Activated CD4-positive, alpha-beta T cell treated with anti-CD3 and anti-CD28 coated beads for 36 hours (primary cell): ENCODE measurements around the gene TLK1. TPM values are rescaled to one million over a fixed set of nuclear protein-coding genes. Genes with fewer than 3 reads are reported as not detected.

Source experiments
- ATAC-seq: fragments of 200-7000 bp; cut with Tn5 transposase; one replicate; pipeline ENCODE4 v1.10.0; 2021; ENCODE audit warnings: mild to moderate bottlenecking, moderate library complexity
- CTCF ChIA-PET: fragments of 350-600 bp; sonication (Branson Sonifier 250); formaldehyde crosslinking; loops from one replicate; lab custom pipeline; 2021; ENCODE audit warnings: antibody characterized with exemption; lab: Charles Lee
- POLR2A ChIA-PET: fragments of 350-600 bp; sonication (Branson Sonifier 250); formaldehyde crosslinking; loops from one replicate; lab custom pipeline; 2021; ENCODE audit warnings: antibody characterized with exemption, inconsistent platforms; lab: Charles Lee
- DNase-seq: peaks from one replicate; pipeline ENCODE4 v3.0.0-alpha.2; 2020
- H3K27ac Mint-ChIP-seq: one replicate; pipeline ENCODE4 v1.8.0; 2021; ENCODE audit warnings: mixed read lengths
- H3K27me3 Mint-ChIP-seq: one replicate; pipeline ENCODE4 v1.8.0; 2021; ENCODE audit warnings: mixed read lengths
- H3K36me3 Mint-ChIP-seq: one replicate; pipeline ENCODE4 v1.8.0; 2021; ENCODE audit warnings: low read depth, mixed read lengths
- H3K4me1 Mint-ChIP-seq: one replicate; pipeline ENCODE4 v1.8.0; 2021; ENCODE audit warnings: mixed read lengths
- H3K4me3 Mint-ChIP-seq: one replicate; pipeline ENCODE4 v1.8.0; 2021; ENCODE audit warnings: mild to moderate bottlenecking, moderate library complexity, mixed read lengths
- H3K9me3 Mint-ChIP-seq: one replicate; pipeline ENCODE4 v1.8.0; 2021; ENCODE audit warnings: low read depth, mixed read lengths
- intact Hi-C, 2 experiments: fragments of 100-400 bp; cut with DNase I in 1 of 2; cut with micrococcal nuclease in 1 of 2; formaldehyde crosslinking; loops; one replicate each; pipeline versions ENCODE4 v1.14.2 to v1.15.1; 2022 to 2024; cut with DNase I, micrococcal nuclease
- total RNA-seq, 2 experiments: library from RNA; stranded (reverse); gene quantifications; one replicate each; pipeline ENCODE4 v1.2.3, GENCODE V29; 2021

Gene TLK1
- total RNA-seq, 2 experiments from 2014 or later: 71.8 to 83.7 TPM

DNA sequence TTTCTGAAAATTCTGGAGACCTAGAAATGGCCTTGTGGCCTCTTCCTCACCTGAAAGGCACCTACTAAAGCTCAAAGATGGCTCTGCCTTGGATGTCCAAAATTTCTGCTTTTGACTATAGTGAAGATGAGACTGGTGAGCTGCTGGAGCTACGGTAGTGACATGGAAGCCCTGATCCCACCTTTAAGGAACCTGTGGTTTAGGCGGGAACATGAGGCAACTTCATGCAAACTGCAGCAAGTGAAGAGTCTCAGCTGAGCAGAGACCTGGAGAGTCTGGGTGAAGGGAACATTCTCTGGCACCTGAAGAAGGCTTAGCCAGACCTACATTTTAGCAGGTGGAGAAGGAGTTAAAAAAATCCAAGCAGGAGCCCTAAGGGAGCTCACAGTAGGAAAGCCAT is 191.7 kb downstream of the TLK1 start:
- Mint-ChIP-seq H3K4me3 (no peak overlapping the region), H3K4me1 (peaks cover 4% of the 10 kb centered on the region), H3K36me3 (peaks cover 31% of the 10 kb centered on the region), H3K9me3 (no peaks in the 10 kb centered on the region), H3K27ac (no peak overlapping the region), H3K27me3 (no peaks in the 10 kb centered on the region)
- ChIA-PET CTCF (interaction anchor here (0.8 to 1.1 kb wide), 2 partner anchors 12 to 40 kb away, joined by 3 to 4 read pairs; partner anchors contain the start of gene GORASP2), POLR2A (interaction anchor here (0.6 kb wide), 1 partner anchor 36 kb away, joined by 6 read pairs; no protein-coding TSS in a partner anchor)
- no peak for DNase-seq
- intact Hi-C loops: no loop called here
- no peak for ATAC-seq

DNA sequence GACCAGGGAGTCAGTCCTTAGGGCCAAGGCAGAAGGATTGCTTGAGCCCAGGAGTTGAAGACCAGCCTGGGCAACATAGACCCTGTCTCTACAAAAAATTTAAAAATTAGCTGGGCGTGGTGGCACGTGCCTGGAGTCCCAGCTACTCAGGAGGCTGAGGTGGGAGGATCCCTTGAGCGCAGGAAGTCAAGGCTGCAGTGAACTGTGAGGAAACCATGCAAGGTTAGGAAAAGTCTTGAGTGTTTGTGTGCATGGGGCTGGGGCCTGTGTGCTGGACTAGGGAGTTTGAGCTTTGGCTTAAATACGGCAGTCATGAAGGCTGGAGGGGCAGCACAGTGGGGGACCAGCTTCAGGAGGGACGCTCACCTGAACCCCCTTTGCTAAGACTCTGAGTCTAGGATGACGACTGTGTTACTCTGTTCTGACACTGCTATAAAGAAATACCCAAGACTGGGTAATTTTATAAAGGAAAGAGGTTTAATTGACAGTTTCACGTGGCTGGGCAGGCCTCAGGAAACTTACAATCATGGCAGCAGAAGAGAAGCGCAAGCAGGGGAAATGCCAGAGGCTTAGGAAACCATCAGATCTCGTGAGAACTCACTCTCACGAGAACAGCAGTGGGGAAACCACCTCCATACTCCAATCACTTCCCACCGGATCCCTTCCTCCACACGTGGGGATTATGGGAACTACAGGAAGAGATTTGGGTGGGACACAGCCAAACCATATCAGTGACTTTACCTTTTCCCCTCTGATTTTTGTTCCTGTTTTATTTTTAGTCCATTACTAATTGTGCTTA is 192.3 kb downstream of the TLK1 start:
- Mint-ChIP-seq H3K4me3 (no peak overlapping the region), H3K9me3 (no peaks in the 10 kb centered on the region), H3K27ac (peak overlapping the region; percentile 56), H3K27me3 (no peaks in the 10 kb centered on the region), H3K4me1 (peaks cover 3% of the 10 kb centered on the region), H3K36me3 (peaks cover 36% of the 10 kb centered on the region)
- no peak for ATAC-seq
- DNase-seq: no peak
- ChIA-PET POLR2A (interaction anchor here (0.6 kb wide), 1 partner anchor 36 kb away, joined by 6 read pairs; no protein-coding TSS in a partner anchor), CTCF (interaction anchor here (0.8 to 1.6 kb wide), 3 partner anchors 12 to 49 kb away, joined by 3 to 4 read pairs (median 3); partner anchors contain the start of gene GORASP2)
- intact Hi-C loops: loop anchor here in 1 of 2 experiments (1.0 kb wide), 1 partner anchor 193 kb away; no protein-coding TSS in a partner anchor

DNA sequence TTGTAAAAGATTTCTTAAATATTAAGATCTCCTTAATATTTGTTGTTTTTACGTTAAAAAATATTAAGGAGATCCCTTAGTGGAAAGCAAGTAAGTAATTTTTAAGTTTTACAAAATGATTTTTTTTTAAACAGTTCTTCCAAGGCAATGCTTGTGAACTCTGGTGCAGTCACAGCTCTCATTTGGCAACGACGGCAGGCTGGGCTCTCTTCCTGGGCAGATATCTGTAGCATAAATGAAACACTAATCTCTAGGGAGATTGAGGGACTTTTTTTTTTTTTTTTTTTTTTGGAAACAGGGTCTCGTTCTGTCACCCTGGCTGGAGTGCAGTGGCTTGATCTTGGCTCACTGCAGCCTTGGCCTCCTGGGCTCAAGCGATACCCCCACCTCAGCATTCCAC is 193.1 kb downstream of the TLK1 start:
- H3K9me3 Mint-ChIP-seq: no peaks in the 10 kb centered on the region
- peaks cover 3% of the 10 kb centered on the region for H3K4me1 Mint-ChIP-seq
- ChIA-PET POLR2A (no interaction called here), CTCF (interaction anchor here (0.7 to 1.6 kb wide), 5 partner anchors 17 to 449 kb away, joined by 3 read pairs; no protein-coding TSS in a partner anchor)
- H3K4me3 Mint-ChIP-seq: no peak overlapping the region
- DNase-seq (no peak), ATAC-seq (no peak)
- H3K27me3 Mint-ChIP-seq: no peaks in the 10 kb centered on the region
- peaks cover 41% of the 10 kb centered on the region for H3K36me3 Mint-ChIP-seq
- H3K27ac Mint-ChIP-seq: no peak overlapping the region
- intact Hi-C loops: no loop called here

DNA sequence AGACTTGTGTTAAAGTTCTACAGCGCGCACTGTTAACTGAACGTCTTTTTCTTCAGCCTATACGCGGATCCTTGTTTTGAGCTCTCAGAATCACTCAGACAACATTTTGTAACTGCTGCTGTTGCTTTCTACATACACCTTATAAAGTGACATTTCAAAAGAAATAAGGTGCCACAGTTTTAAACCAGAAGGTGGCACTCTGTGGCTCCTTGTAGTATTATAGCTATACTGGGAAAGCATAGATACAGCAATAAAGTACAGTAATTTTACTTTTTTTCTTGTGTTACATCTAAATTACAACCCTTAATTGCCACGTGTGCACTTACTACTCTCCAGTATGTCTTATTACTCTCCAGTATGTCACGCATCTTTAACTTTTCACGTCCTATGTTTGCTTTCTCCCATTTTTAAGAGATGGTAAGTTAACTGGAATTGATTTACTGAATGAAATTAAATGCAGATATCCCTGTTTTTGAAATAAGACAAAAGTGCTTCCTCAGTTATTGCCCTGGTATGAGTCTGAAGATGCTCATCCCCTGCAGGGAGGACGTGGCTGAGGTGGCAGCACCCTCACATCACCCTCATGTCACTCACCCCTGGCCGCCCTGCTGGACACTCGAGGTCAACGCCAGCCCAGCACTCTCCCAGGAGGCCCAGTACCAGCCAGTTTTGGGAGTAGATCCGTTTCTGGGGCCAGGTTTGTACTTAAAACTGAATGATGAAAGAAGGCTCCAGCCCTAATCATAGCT is 193.9 kb downstream of the TLK1 start:
- Mint-ChIP-seq H3K4me1 (no peaks in the 10 kb centered on the region), H3K36me3 (peaks cover 46% of the 10 kb centered on the region), H3K27ac (no peak overlapping the region), H3K27me3 (no peaks in the 10 kb centered on the region), H3K9me3 (no peaks in the 10 kb centered on the region), H3K4me3 (no peak overlapping the region)
- intact Hi-C loops: no loop called here
- POLR2A ChIA-PET: no interaction called here
- DNase-seq (peak; percentile 30), ATAC-seq (peak; percentile 56)
- CTCF ChIA-PET: interaction anchor here (0.6 to 1.6 kb wide), 7 partner anchors 12 to 449 kb away, joined by 3 to 4 read pairs (median 3); no protein-coding TSS in a partner anchor

DNA sequence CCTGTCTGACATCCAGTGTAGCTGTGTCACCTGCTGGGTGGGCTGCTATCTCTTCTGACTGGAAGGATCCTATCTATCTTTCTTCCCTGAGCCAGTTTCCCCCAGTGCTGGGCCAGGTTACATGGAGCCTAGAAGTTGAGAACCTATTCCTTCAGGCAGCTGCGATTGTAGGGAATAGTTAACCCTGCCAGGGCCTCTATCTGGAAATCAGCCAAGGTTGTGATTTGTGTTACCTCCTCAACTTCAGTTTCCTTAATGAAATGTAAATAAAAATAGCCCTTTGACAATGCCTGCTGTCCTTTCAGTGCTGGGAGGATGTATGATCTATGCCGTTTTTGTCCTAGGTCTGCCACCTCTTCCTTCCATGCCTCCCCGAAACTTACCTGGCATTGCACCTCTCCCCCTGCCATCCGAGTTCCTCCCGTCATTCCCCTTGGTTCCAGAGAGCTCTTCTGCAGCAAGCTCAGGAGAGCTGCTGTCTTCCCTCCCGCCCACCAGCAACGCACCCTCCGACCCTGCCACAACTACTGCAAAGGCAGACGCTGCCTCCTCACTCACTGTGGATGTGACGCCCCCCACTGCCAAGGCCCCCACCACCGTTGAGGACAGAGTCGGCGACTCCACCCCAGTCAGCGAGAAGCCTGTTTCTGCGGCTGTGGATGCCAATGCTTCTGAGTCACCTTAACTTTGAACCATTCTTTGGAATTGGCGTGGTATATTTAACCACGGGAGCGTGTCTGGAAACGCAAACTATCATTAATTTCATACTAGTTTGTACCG is 195.1 kb downstream of the TLK1 start:
- H3K4me3 Mint-ChIP-seq: no peak overlapping the region
- CTCF ChIA-PET: interaction anchor here (0.5 to 2.9 kb wide), 4 partner anchors 8 to 142 kb away, joined by 3 to 10 read pairs (median 3); no protein-coding TSS in a partner anchor
- no peaks in the 10 kb centered on the region for H3K4me1 Mint-ChIP-seq
- DNase-seq (no peak), ATAC-seq (no peak)
- peaks cover 48% of the 10 kb centered on the region for H3K36me3 Mint-ChIP-seq
- intact Hi-C loops: no loop called here
- POLR2A ChIA-PET: no interaction called here
- H3K27ac Mint-ChIP-seq: no peak overlapping the region
- no peaks in the 10 kb centered on the region for H3K27me3 Mint-ChIP-seq
- H3K9me3 Mint-ChIP-seq: no peaks in the 10 kb centered on the region

DNA sequence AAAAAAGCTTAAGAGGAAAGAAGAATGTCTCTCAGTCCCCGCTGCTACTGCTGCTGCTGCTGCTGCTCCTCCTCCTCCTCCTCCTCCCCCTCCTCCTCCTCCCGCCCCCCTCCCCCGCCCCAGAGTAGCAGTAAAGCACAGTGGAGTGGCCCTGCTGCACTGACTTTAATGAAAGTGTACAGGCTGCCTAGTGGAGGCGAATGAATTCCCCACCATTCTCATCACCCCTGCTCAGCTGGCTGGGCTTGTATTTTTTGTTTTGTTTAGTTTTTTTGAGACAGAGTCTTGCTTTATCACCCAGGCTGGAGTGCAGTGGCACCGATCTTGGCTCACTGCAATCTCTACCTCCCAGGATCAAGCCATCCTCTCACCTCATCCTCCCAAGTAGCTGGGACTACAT is 197.3 kb downstream of the TLK1 start:
- ATAC-seq (no peak), DNase-seq (no peak)
- POLR2A ChIA-PET: no interaction called here
- CTCF ChIA-PET: interaction anchor here (0.7 to 2.9 kb wide), 3 partner anchors 10 to 260 kb away, joined by 3 to 10 read pairs (median 4); no protein-coding TSS in a partner anchor
- Mint-ChIP-seq H3K4me1 (no peaks in the 10 kb centered on the region), H3K36me3 (peaks cover 54% of the 10 kb centered on the region), H3K9me3 (no peaks in the 10 kb centered on the region), H3K27me3 (no peaks in the 10 kb centered on the region), H3K4me3 (no peak overlapping the region), H3K27ac (no peak overlapping the region)
- intact Hi-C loops: no loop called here

DNA sequence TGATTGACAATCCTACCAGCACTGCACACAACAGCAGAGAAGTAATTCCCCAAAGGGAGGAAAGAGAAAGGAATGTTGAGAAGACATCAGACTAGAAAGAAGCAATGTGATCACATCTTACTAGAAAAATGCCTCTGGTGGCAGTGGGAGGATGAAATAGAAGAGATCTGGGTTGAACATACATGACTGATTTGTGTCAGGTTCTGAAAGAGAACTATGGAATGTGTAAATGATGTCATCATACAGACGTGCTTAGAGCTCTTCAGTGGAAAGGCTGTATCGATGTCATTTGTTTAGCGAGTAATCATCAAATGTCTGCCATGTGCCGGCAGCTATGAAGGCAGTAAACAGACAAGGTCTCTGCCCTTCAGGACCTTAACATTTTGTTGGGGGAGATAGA is 206.8 kb downstream of the TLK1 start:
- intact Hi-C loops: no loop called here
- Mint-ChIP-seq H3K36me3 (peaks cover 62% of the 10 kb centered on the region), H3K4me3 (no peak overlapping the region), H3K9me3 (no peaks in the 10 kb centered on the region), H3K4me1 (peaks cover 3% of the 10 kb centered on the region), H3K27ac (no peak overlapping the region), H3K27me3 (no peaks in the 10 kb centered on the region)
- no peak for DNase-seq
- ChIA-PET POLR2A (no interaction called here), CTCF (interaction anchor here (0.7 to 1.1 kb wide), 2 partner anchors 13 to 1191 kb away, joined by 3 read pairs; no protein-coding TSS in a partner anchor)
- peak; percentile 36 for ATAC-seq

DNA sequence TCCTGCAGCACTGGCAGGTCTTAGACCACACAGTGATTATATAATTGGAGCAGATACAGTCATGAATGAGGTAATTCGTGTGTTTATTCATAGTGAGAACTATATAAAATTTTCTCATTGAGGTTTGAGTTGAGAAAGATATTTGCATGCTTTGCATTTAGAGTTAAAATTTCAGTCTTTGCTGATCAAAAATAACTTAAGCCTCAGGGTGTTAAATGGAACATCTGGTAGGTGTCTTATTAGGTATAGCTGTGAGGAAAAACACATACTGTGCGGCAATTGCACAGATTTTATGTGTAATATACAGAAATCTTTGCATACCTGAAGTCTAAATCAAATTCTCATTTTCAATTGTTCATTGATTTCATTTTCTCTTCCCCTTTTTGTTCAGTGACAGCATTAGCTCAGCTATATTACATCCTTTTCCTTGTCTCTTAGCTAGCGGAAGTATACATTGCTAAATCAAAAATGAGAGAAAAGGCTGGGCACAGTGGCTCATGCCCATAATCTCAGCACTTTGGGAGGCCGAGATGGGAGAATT is 210.4 kb downstream of the TLK1 start:
- Mint-ChIP-seq H3K27me3 (no peaks in the 10 kb centered on the region), H3K9me3 (no peaks in the 10 kb centered on the region), H3K4me1 (peaks cover 5% of the 10 kb centered on the region), H3K27ac (peak overlapping the region; percentile 48), H3K4me3 (no peak overlapping the region), H3K36me3 (peaks cover 51% of the 10 kb centered on the region)
- intact Hi-C loops: no loop called here
- ATAC-seq (no peak), DNase-seq (no peak)
- ChIA-PET CTCF (interaction anchor here (1.9 to 2.3 kb wide), 2 partner anchors 20 to 22 kb away, joined by 7 read pairs; no protein-coding TSS in a partner anchor), POLR2A (no interaction called here)

DNA sequence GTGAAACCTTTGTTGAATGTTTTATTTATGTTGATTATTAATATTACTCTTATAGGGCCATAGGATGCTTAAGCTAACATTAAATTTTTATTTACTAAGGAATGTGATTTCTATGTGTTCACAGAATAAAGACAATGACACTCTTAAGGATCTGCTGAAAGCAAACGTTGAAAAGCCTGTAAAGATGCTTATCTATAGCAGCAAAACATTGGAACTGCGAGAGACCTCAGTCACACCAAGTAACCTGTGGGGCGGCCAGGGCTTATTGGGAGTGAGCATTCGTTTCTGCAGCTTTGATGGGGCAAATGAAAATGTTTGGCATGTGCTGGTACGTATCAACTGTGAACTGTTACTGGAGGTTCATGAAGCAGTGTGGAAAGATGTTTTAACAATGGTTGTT is 211.3 kb downstream of the TLK1 start:
- intact Hi-C loops: no loop called here
- peaks cover 11% of the 10 kb centered on the region for H3K4me1 Mint-ChIP-seq
- POLR2A ChIA-PET: no interaction called here
- DNase-seq: no peak
- H3K4me3 Mint-ChIP-seq: no peak overlapping the region
- H3K9me3 Mint-ChIP-seq: no peaks in the 10 kb centered on the region
- CTCF ChIA-PET: interaction anchor here (0.9 to 2.3 kb wide), 2 partner anchors 13 to 23 kb away, joined by 5 to 7 read pairs; no protein-coding TSS in a partner anchor
- H3K27ac Mint-ChIP-seq: no peak overlapping the region
- H3K27me3 Mint-ChIP-seq: no peaks in the 10 kb centered on the region
- ATAC-seq: no peak
- H3K36me3 Mint-ChIP-seq: peaks cover 42% of the 10 kb centered on the region

DNA sequence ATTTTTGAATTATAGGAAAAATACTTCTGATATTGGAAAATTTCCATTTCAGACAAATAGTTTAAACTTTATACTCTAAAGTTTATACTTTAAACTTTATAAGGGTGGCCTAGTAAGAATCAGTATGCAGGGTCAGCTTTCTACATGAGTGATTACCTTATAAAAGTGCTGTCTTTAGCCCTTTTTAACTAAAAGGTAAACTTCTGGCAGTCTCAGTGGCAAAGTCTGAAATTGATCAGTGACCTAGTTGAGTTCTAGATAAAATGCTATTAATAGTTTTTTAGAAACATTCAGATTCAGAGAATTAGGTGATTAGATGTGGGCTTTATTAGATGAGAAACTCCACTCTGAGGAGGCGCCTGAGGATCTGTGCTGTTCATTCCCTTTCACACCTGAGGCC is 216.1 kb downstream of the TLK1 start:
- no peak overlapping the region for H3K4me3 Mint-ChIP-seq
- ATAC-seq (no peak), DNase-seq (no peak)
- no peaks in the 10 kb centered on the region for H3K27me3 Mint-ChIP-seq
- intact Hi-C loops: no loop called here
- peaks cover 44% of the 10 kb centered on the region for H3K4me1 Mint-ChIP-seq
- peaks cover 16% of the 10 kb centered on the region for H3K36me3 Mint-ChIP-seq
- POLR2A ChIA-PET: no interaction called here
- H3K27ac Mint-ChIP-seq: no peak overlapping the region
- CTCF ChIA-PET: interaction anchor here (0.7 to 2.9 kb wide), 5 partner anchors 11 to 190 kb away, joined by 3 to 9 read pairs (median 4); partner anchors contain the start of gene GORASP2
- H3K9me3 Mint-ChIP-seq: no peaks in the 10 kb centered on the region
